Progenitor cell of endocrine pancreas (in vitro differentiated cells): ENCODE results near the gene ADAM8. TPM values are rescaled to one million over a fixed set of nuclear protein-coding genes. Genes with fewer than 3 reads are reported as not detected.
"Not testable (repeated sequence)": the region's sequence is repeated elsewhere in the genome, so short reads cannot be mapped to it uniquely, and the experiment has no call there.

Experiments
- DNase-seq: peaks from one replicate; pipeline ENCODE4 v3.0.0; 2021; ENCODE audit warnings: low spot score; ENCODE audit not compliant: unreplicated experiment
- H3K27ac Mint-ChIP-seq: 2 replicates; pipeline ENCODE4 v1.8.0; 2021; ENCODE audit warnings: mild to moderate bottlenecking, moderate library complexity, mixed read lengths
- H3K27me3 Mint-ChIP-seq: 2 replicates; pipeline ENCODE4 v1.8.0; 2021; ENCODE audit warnings: mixed read lengths
- H3K36me3 Mint-ChIP-seq: 2 replicates; pipeline ENCODE4 v1.8.0; 2022; ENCODE audit warnings: mixed read lengths; ENCODE audit not compliant: insufficient read depth
- H3K4me1 Mint-ChIP-seq: 2 replicates; pipeline ENCODE4 v1.8.0; 2021; ENCODE audit warnings: low read depth, mixed read lengths
- H3K4me3 Mint-ChIP-seq: 2 replicates; pipeline ENCODE4 v1.8.0; 2021; ENCODE audit warnings: low read depth, mild to moderate bottlenecking, moderate library complexity, mixed read lengths
- H3K9me3 Mint-ChIP-seq: 2 replicates; pipeline ENCODE4 v1.8.0; 2021; ENCODE audit warnings: low read depth, mixed read lengths
- total RNA-seq: library from RNA; stranded (reverse); gene quantifications from 2 replicates; pipeline ENCODE4 v1.2.1, GENCODE V29; 2021
- TF ChIP-seq, protein P1 (sequence below): fragments of 200-600 bp; sonication (generic); IDR thresholded peaks from one replicate; pipeline ENCODE4 v1.5.0; 2021; ENCODE audit warnings: antibody characterized with exemption, mild to moderate bottlenecking; ENCODE audit not compliant: unreplicated experiment

The ADAM8 gene
- total RNA-seq, 1 donor from 2014 or later = 16.3 TPM

DNA sequence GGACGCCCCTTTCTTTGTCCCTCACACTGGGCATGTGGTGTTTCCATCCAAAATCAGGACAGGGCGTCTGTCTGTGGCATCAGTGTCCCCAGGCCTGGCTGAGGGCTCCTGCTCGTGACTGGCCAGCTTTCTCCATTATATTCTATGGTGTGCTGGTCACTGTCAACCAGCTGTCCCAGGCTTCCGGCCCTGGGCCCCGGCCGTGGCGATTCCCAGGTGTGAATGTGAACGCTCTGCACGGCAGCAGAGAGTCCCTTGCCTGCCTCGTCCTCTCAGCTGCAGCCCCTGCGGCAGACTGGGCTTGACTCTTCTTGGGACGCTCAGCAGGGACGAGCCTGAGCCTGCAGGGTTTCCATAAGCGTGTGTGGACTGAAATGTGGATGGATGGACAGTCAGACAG lies 52.6 kb downstream of the ADAM8 start:
- Mint-ChIP-seq H3K4me3 (no peak overlapping the region), H3K36me3 (no peaks in the 10 kb centered on the region), H3K27ac (no peak overlapping the region), H3K9me3 (no peaks in the 10 kb centered on the region), H3K27me3 (peaks cover 58% of the 10 kb centered on the region), H3K4me1 (peaks cover 1% of the 10 kb centered on the region)
- DNase-seq = no peak
- TF ChIP-seq, protein P1, sequence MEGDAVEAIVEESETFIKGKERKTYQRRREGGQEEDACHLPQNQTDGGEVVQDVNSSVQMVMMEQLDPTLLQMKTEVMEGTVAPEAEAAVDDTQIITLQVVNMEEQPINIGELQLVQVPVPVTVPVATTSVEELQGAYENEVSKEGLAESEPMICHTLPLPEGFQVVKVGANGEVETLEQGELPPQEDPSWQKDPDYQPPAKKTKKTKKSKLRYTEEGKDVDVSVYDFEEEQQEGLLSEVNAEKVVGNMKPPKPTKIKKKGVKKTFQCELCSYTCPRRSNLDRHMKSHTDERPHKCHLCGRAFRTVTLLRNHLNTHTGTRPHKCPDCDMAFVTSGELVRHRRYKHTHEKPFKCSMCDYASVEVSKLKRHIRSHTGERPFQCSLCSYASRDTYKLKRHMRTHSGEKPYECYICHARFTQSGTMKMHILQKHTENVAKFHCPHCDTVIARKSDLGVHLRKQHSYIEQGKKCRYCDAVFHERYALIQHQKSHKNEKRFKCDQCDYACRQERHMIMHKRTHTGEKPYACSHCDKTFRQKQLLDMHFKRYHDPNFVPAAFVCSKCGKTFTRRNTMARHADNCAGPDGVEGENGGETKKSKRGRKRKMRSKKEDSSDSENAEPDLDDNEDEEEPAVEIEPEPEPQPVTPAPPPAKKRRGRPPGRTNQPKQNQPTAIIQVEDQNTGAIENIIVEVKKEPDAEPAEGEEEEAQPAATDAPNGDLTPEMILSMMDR = no peak

DNA sequence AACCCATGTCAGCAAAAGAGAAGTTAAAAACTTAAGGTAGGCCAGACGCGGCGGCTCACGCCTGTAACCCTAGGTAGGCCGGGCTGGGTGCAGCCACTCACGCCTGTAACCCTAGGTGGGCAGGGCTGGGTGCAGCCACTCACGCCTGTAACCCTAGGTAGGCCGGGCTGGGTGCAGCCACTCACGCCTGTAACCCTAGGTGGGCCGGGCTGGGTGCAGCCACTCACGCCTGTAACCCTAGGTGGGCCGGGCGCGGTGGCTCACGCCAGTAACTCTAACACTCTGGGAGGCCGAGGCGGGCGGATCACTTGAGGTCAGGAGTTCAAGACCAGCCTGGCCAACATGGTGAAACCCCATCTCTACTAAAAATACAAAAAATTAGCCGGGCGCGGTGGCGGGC lies 54.9 kb downstream of the ADAM8 start:
- not testable (repeated sequence) for H3K4me3 Mint-ChIP-seq, H3K9me3 Mint-ChIP-seq, H3K36me3 Mint-ChIP-seq, H3K27ac Mint-ChIP-seq, DNase-seq, H3K4me1 Mint-ChIP-seq
- H3K27me3 Mint-ChIP-seq = peaks cover 43% of the 10 kb centered on the region

DNA sequence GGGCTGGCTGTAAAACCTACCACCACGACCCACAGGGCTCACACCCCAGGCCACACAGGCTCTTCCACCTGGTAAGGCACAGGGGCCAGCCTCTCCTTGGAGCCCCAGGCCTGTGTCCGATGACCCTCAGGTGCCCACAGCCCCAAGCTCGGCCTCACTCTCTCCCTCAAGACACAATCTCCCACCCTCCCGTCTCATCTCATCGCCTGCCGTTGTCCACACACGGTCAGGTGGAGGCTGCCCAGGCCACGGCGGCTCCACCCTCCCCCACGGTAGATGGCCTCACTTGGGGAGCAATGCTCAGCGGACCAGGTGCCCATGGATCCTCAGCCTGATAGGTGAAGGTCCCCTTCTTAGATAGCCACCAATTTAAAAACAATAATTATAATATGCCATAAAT lies 55.3 kb downstream of the ADAM8 start:
- Mint-ChIP-seq H3K36me3 (no peaks in the 10 kb centered on the region), H3K27me3 (peaks cover 42% of the 10 kb centered on the region), H3K4me3 (peak overlapping the region; percentile 49), H3K4me1 (peaks cover 1% of the 10 kb centered on the region), H3K27ac (no peak overlapping the region), H3K9me3 (no peaks in the 10 kb centered on the region)
- DNase-seq = no peak
- TF ChIP-seq, protein P1 = no peak

DNA sequence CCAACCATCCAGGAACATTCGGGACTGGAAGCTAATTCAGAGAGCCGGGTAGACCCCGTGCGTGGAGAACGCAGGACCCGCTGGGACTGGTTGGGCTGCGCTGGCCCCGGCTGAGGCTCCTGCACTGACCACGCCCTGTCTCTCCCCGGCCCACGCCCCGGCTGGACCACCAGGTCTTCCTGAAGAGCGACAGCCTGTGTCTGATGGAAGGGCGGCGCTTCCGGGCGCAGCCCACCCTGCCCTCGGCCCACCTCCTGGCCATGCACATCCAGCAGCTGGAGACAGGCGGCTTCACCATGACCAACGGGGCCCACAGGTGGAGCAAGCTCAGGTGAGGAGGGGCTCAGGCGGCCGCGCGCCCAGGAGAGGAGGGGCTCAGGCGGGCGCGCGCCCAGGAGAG lies 56.9 kb downstream of the ADAM8 start:
- H3K36me3 Mint-ChIP-seq = no peaks in the 10 kb centered on the region
- TF ChIP-seq, protein P1 = no peak
- H3K9me3 Mint-ChIP-seq = no peaks in the 10 kb centered on the region
- DNase-seq = no peak
- no peak overlapping the region for H3K27ac Mint-ChIP-seq
- peak overlapping the region; percentile 56 for H3K4me3 Mint-ChIP-seq
- peaks cover 1% of the 10 kb centered on the region for H3K4me1 Mint-ChIP-seq
- H3K27me3 Mint-ChIP-seq = peaks cover 34% of the 10 kb centered on the region

DNA sequence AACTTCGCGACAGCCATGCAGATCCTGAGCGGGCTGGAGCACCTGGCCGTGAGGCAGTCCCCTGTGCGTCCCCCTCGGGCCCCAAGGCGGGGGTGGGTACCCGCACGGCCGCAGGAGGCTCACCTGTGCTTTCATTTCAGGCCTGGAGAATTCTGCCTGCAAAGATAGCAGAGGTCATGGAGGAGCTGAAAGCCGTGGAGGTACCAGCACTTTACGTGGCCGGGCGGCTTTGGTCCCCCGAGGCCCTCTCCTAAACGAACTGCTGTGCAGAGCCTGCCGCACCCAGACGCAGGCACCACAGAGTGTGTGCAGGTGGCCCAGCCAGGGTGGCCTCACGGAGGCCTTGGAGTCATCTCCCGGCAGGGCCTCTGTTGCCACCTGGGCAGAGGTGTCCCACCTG lies 57.8 kb downstream of the ADAM8 start:
- H3K4me3 Mint-ChIP-seq = no peak overlapping the region
- TF ChIP-seq, protein P1 = no peak

DNA sequence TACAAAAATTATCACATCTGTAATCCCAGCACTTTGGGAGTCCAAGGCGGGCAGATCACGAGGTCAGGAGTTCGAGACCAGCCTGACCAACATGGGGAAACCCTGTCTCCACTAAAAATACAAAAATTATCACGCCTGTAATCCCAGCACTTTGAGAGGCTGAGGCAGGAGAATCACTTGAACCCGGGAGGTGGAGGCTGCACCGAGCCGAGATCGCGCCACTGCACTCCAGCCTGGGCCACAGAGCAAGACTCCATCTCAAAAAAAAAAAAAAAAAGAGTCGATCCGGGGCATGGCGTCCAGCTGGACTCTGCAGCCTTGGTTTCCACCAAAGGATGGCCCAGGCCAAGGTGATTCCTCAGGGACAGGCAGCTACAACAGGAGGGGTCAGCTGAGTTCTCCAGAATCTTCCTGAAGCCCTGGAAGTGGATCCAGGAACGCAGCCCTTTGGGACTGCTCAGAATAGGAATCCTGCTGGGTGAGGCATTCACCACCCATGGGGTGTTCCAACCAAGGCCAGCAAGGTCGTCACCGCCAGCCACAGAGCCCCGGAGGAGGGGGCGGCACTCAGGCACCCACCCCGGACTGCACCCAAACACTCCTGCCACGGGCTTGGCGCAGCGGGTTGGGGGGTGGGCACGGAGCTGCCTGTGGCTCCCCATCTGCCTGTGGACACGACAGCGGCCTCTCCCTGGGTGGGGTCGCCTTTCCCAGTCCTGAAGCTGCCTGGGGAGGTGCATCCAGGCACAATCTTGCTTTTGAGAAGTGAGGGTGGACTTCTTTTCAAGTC lies 58.7 kb downstream of the ADAM8 start:
- Mint-ChIP-seq H3K9me3 (no peaks in the 10 kb centered on the region), H3K4me1 (peaks cover 1% of the 10 kb centered on the region), H3K27ac (no peak overlapping the region), H3K4me3 (no peak overlapping the region), H3K27me3 (peaks cover 23% of the 10 kb centered on the region), H3K36me3 (no peaks in the 10 kb centered on the region)
- TF ChIP-seq, protein P1 = no peak
- DNase-seq = no peak

More for the DNA sequence above, 57.8 kb downstream of the ADAM8 start:
- H3K4me1 Mint-ChIP-seq = peaks cover 1% of the 10 kb centered on the region
- no peaks in the 10 kb centered on the region for H3K9me3 Mint-ChIP-seq
- no peak for DNase-seq
- H3K36me3 Mint-ChIP-seq = no peaks in the 10 kb centered on the region
- no peak overlapping the region for H3K27ac Mint-ChIP-seq
- H3K27me3 Mint-ChIP-seq = peaks cover 26% of the 10 kb centered on the region
